HL-60 (cell line): ENCODE data around the gene HEXD.

Experiments
- DNase-seq, 2 experiments: peaks; one replicate each; pipeline ENCODE4 v3.0.0-alpha.2; 2010 to 2020; ENCODE audit warnings: low read depth in 1 of 2, low spot score in 1 of 2
- H3K27ac ChIP-seq: fragments of 250-450 bp; sonication (Bioruptor Pico); replicated peaks from 2 replicates; pipeline ENCODE4 v1.5.1; 2020; ENCODE audit warnings: mild to moderate bottlenecking, moderate library complexity
- H3K27me3 ChIP-seq: fragments of 250-450 bp; sonication (Bioruptor Pico); 2 replicates; pipeline ENCODE4 v1.5.1; 2021; ENCODE audit warnings: mild to moderate bottlenecking, moderate library complexity; ENCODE audit not compliant: insufficient read depth, poor library complexity, severe bottlenecking
- H3K4me3 ChIP-seq: replicated peaks from 2 replicates; pipeline ENCODE4 v1.5.1; 2011; ENCODE audit warnings: mild to moderate bottlenecking, control low read depth, low read length; ENCODE audit not compliant: insufficient read depth
- GABPA ChIP-seq: IDR thresholded peaks from 2 replicates; pipeline ENCODE4 v1.6.1; 2012; ENCODE audit warnings: low read depth
- POLR2AphosphoS5 ChIP-seq: IDR thresholded peaks from 2 replicates; pipeline ENCODE4 v1.6.1; 2012; ENCODE audit warnings: low read depth
- SPI1 ChIP-seq: IDR thresholded peaks from 2 replicates; pipeline ENCODE4 v1.6.1; 2012; ENCODE audit warnings: low read depth, mild to moderate bottlenecking, borderline replicate concordance
- TF ChIP-seq, protein P1 (sequence below): IDR thresholded peaks from 2 replicates; pipeline ENCODE4 v1.6.1; 2012; ENCODE audit warnings: low read depth; ENCODE audit not compliant: insufficient replicate concordance
- TF ChIP-seq, protein P2 (sequence below): IDR thresholded peaks from one replicate; pipeline ENCODE4 v1.5.1; 2011; ENCODE audit warnings: low read length, control low read depth, inconsistent platforms; ENCODE audit not compliant: insufficient read depth

HEXD gene

DNA sequence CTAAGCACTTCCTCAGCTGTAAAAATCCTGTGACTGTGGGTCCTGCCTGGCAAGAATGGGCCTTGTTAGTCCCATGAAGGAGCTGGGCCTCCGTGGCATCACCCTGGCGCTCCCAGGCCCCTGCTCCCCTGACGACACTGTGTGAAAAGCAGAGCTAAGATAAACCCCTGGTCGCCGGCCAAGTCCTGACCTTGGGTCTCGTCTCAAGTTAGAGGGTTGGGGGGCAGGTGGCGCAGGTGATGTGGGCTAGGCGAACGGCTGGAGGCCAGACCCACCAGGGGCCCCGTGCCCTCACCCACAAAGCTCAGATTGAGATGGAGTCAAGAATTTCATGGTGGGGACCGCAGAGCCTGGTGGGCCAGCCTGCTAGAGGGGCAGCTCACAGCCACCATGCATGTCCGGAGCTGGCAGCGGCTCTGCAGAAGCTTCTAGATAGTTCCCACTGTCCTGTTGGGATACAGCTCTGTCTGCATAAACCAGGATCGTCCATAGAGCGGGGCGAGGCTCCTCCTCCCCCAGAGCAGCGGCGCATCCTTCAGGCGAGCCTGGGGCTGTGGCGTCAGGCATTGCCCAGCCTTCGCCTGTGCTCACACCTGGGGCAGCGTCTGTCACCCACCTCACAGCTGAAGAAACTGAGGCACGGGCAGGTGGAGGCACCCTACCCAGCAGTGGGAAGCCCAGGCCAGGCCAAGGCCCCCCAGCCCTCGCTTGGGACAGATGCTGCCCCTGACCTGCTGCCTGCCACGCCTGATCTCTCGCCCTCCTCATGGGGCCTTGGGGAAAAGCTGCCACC lies 20.4 kb downstream of the HEXD start:
- Histone ChIP-seq H3K4me3 (no peak overlapping the region), H3K27me3 (no peaks in the 10 kb centered on the region), H3K27ac (no peak overlapping the region)
- TF ChIP-seq SPI1 (no peak), GABPA (no peak)
- DNase-seq, result no peak

DNA sequence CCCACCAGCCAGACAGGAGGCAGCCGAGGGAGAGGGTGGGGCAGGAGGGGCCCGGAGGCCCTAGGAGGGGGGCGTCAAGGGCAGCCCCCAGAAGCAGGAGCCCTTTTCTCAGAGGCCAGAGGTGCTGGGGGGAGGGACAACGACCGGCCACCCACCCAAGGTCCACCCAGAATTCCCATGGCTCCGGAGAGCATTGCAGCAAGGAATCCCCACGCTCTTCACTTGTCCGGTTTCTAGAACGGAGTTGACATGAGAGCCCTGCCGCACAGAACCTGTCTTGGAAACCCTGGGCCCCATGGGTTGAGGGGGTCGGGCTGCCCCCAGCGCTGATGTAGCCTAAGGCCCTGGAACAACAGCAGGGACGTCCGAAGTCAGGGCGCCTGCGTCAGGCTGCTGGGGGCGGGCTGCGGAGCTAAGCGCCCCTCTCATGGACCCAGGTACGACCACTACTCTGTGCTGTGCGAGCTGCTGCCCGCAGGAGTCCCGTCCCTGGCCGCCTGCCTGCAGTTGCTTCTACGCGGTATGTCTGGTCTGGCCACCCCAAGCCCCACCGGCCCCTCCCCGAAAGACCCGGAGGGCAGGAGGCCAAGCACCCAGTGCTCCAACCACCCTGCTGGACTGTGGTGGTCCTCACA lies 21.2 kb downstream of the HEXD start:
- no peak for DNase-seq
- Histone ChIP-seq H3K27me3 (no peaks in the 10 kb centered on the region), H3K27ac (no peak overlapping the region), H3K4me3 (no peak overlapping the region)
- no peak for TF ChIP-seq GABPA
- TF ChIP-seq, protein P1, sequence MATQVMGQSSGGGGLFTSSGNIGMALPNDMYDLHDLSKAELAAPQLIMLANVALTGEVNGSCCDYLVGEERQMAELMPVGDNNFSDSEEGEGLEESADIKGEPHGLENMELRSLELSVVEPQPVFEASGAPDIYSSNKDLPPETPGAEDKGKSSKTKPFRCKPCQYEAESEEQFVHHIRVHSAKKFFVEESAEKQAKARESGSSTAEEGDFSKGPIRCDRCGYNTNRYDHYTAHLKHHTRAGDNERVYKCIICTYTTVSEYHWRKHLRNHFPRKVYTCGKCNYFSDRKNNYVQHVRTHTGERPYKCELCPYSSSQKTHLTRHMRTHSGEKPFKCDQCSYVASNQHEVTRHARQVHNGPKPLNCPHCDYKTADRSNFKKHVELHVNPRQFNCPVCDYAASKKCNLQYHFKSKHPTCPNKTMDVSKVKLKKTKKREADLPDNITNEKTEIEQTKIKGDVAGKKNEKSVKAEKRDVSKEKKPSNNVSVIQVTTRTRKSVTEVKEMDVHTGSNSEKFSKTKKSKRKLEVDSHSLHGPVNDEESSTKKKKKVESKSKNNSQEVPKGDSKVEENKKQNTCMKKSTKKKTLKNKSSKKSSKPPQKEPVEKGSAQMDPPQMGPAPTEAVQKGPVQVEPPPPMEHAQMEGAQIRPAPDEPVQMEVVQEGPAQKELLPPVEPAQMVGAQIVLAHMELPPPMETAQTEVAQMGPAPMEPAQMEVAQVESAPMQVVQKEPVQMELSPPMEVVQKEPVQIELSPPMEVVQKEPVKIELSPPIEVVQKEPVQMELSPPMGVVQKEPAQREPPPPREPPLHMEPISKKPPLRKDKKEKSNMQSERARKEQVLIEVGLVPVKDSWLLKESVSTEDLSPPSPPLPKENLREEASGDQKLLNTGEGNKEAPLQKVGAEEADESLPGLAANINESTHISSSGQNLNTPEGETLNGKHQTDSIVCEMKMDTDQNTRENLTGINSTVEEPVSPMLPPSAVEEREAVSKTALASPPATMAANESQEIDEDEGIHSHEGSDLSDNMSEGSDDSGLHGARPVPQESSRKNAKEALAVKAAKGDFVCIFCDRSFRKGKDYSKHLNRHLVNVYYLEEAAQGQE, result no peak
- no peak for TF ChIP-seq SPI1
- no peak for TF ChIP-seq POLR2AphosphoS5
- TF ChIP-seq, protein P2, sequence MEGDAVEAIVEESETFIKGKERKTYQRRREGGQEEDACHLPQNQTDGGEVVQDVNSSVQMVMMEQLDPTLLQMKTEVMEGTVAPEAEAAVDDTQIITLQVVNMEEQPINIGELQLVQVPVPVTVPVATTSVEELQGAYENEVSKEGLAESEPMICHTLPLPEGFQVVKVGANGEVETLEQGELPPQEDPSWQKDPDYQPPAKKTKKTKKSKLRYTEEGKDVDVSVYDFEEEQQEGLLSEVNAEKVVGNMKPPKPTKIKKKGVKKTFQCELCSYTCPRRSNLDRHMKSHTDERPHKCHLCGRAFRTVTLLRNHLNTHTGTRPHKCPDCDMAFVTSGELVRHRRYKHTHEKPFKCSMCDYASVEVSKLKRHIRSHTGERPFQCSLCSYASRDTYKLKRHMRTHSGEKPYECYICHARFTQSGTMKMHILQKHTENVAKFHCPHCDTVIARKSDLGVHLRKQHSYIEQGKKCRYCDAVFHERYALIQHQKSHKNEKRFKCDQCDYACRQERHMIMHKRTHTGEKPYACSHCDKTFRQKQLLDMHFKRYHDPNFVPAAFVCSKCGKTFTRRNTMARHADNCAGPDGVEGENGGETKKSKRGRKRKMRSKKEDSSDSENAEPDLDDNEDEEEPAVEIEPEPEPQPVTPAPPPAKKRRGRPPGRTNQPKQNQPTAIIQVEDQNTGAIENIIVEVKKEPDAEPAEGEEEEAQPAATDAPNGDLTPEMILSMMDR, result no peak

DNA sequence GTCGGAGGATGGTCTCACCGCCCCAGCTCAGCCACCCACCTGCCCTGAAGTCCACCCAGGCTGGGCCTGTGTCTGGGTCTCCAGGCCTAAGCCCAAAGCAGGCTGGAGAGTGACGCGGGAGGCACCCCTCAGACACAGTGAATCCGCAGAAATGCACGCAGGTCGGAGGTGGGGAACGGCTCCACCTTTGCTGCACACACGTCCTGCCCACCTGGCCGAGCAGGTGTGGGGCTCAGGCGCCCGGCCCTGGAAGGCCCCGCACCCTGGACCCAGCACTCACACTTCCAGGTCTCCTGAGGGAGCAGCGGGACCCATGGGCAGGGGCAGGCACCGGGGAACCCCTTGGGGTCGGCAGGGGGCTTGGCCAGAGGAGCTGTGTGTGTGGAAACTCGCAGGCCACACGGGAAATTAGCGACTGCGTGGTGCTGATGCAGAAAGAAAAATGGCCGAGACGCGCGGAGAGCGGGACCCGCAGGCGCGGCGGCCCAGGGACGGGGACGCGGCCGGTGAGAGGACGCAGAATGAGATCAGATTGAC lies 21.8 kb downstream of the HEXD start:
- peak overlapping the region; percentile 77 for H3K27ac ChIP-seq
- TF ChIP-seq SPI1 (no peak), POLR2AphosphoS5 (no peak), GABPA (no peak)
- TF ChIP-seq, protein P1, result no peak
- TF ChIP-seq, protein P2, result no peak
- DNase-seq, result no peak
- H3K4me3 ChIP-seq, result no peak overlapping the region
- no peaks in the 10 kb centered on the region for H3K27me3 ChIP-seq

DNA sequence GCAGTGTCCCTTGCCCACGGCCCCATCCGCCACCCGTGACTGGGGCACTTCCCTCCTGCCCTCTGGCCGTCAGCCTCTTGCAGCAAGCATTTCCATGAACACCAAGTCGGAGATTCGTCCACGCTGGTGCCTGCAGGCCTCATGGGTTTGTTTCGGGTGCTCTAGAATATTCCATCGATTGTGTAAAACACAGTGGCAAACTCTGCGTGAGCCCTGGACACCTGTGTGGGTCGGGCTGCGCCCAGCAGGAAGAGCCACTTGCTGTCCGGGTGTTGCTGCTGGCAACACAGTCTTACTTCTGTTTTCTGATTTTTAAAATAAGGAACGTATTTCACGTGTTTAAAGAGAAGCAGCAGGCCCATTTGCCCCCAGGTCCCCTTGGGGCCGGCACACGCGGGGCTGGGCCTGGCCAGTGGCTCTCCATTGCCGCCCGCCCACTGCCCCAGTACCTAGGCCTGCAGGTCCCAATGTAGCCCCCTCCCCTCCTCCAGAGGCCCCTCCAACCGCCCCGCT lies 22.4 kb downstream of the HEXD start:
- Histone ChIP-seq H3K27me3 (no peaks in the 10 kb centered on the region), H3K27ac (peak overlapping the region; percentile 77), H3K4me3 (peak overlapping the region; percentile 27)
- DNase-seq, result peak in 1 of 2 experiments; percentile 75
- TF ChIP-seq POLR2AphosphoS5 (peak; percentile 53), SPI1 (peak; percentile 42; the same call in 1 of the 2 replicates), GABPA (no peak)
- TF ChIP-seq, protein P2, result no peak
- TF ChIP-seq, protein P1, result no peak
